K562 (cell line): Measurements from ENCODE around the gene CLCF1. TPM values are rescaled to one million over a fixed set of nuclear protein-coding genes. Genes with fewer than 3 reads are reported as not detected.

ENCODE experiments used
- CHCHD3 ChIP-seq: fragments of 250-450 bp; sonication (Bioruptor Pico); IDR thresholded peaks from 2 replicates; pipeline ENCODE4 v2.1.2; 2022; ENCODE audit warnings: mild to moderate bottlenecking
- EP300 ChIP-seq: IDR thresholded peaks from 2 replicates; pipeline ENCODE4 v1.6.1; 2012; ENCODE audit warnings: low read length, improper control_type of control experiment
- HDAC3 ChIP-seq: fragments of 450-650 bp; IDR thresholded peaks from 2 replicates; pipeline ENCODE4 v1.6.1; 2018; ENCODE audit warnings: borderline replicate concordance, mild to moderate bottlenecking, moderate library complexity; ENCODE audit not compliant: partially characterized antibody
- KAT8 ChIP-seq: fragments of 450-650 bp; IDR thresholded peaks from 2 replicates; pipeline ENCODE4 v1.6.1; 2016; ENCODE audit warnings: low read depth, mild to moderate bottlenecking
- MBD2 ChIP-seq: sonication (generic); IDR thresholded peaks from 2 replicates; pipeline ENCODE4 v1.6.1; 2016; ENCODE audit warnings: low read depth, borderline replicate concordance
- MYNN ChIP-seq, 2 experiments: sonication (generic); formaldehyde crosslinking in 1 of 2; IDR thresholded peaks; 2 replicates each; pipeline versions ENCODE4 v1.5.0 to v1.6.1; 2016 to 2020; ENCODE audit warnings: antibody characterized with exemption in 1 of 2, missing genetic modification reagents in 1 of 2
- NBN ChIP-seq: fragments of 450-650 bp; IDR thresholded peaks from 2 replicates; pipeline ENCODE4 v1.6.1; 2016; ENCODE audit warnings: low read depth, mild to moderate bottlenecking
- POLR2A ChIP-seq: fragments of 450-650 bp; conservative IDR thresholded peaks from 2 replicates; pipeline ENCODE4 v1.6.1; 2016
- PURB ChIP-seq: sonication (generic); formaldehyde crosslinking; IDR thresholded peaks from 2 replicates; pipeline ENCODE4 v1.9.0; 2021; ENCODE audit warnings: low read depth, mild to moderate bottlenecking, missing genetic modification reagents
- SMC3 ChIP-seq: conservative IDR thresholded peaks from 2 replicates; pipeline ENCODE4 v1.6.1; 2011; ENCODE audit warnings: low read depth, low read length, improper control_type of control experiment; ENCODE audit not compliant: insufficient read depth
- SREBF2 ChIP-seq: sonication (generic); formaldehyde crosslinking; IDR thresholded peaks from 2 replicates; pipeline ENCODE4 v1.4.0; 2020; ENCODE audit warnings: mild to moderate bottlenecking, missing genetic modification reagents
- SRSF3 ChIP-seq: fragments of 200-400 bp; formaldehyde crosslinking; IDR thresholded peaks from 2 replicates; pipeline ENCODE4 v1.6.1; 2016; ENCODE audit warnings: mild to moderate bottlenecking, low read length, moderate library complexity; ENCODE audit not compliant: insufficient read depth
- SRSF7 ChIP-seq: fragments of 200-400 bp; formaldehyde crosslinking; optimal IDR thresholded peaks from 2 replicates; pipeline ENCODE3; 2017; ENCODE audit warnings: mild to moderate bottlenecking, low read depth, low read length
- TCFL5 ChIP-seq: fragments of 250-450 bp; sonication (Bioruptor Pico); conservative IDR thresholded peaks from 2 replicates; pipeline ENCODE4 v1.6.1; 2021; ENCODE audit warnings: mild to moderate bottlenecking, moderate library complexity, matching md5 sums
- XRCC5 ChIP-seq: fragments of 200-400 bp; formaldehyde crosslinking; IDR thresholded peaks from 2 replicates; pipeline ENCODE4 v1.6.1; 2017; ENCODE audit warnings: low read depth, mild to moderate bottlenecking, low read length
- ZC3H8 ChIP-seq: fragments of 450-650 bp; IDR thresholded peaks from 2 replicates; pipeline ENCODE4 v1.6.1; 2017
- ZKSCAN8 ChIP-seq: fragments of 200-800 bp; sonication (Bioruptor generic); IDR thresholded peaks from 2 replicates; pipeline ENCODE4 v1.6.1; 2016; ENCODE audit warnings: missing genetic modification characterization, missing compliant biosample characterization
- ZNF3 ChIP-seq: fragments of 250-450 bp; sonication (Bioruptor Pico); IDR thresholded peaks from 2 replicates; pipeline ENCODE4 v1.5.0; 2021; ENCODE audit warnings: mild to moderate bottlenecking, moderate library complexity
- polyA plus RNA-seq, 8 experiments: library from polyadenylated mRNA; depleted of rRNA in 4 of 8; stranded (reverse) in 5 of 8; unstranded in 3 of 8; fragments of >200 nt; fragmentation: Nextera tagmentation in 2 of 8; fragmentation: Illumina TruSeq in 1 of 8; extraction: Ambion mirVana in 2 of 8; extraction: Trizol in 1 of 8; gene quantifications; 2 replicates each; pipeline versions ENCODE4 v1.2.1 to v1.2.3, GENCODE V29; 2011 to 2014; ENCODE audit warnings: inconsistent platforms in 1 of 8, missing spikeins in 1 of 8
- total RNA-seq, 7 experiments: library from RNA; depleted of rRNA in 6 of 7; stranded (reverse); fragments of >200 nt in 6 of 7; fragmentation: Illumina TruSeq in 2 of 7; extraction: Trizol in 2 of 7; gene quantifications; 2 replicates each; pipeline versions ENCODE4 v1.2.1 to v1.2.3, GENCODE V29; 2011 to 2021; ENCODE audit warnings: low replicate concordance in 1 of 7
- TF ChIP-seq, protein P1 (sequence below): fragments of 450-650 bp; IDR thresholded peaks from 2 replicates; pipeline ENCODE4 v1.6.1; 2016; ENCODE audit warnings: borderline replicate concordance
- TF ChIP-seq, protein P2 (sequence below): IDR thresholded peaks from 2 replicates; pipeline ENCODE4 v1.6.1; 2012; ENCODE audit warnings: low read depth, low read length, improper control_type of control experiment, borderline replicate concordance
- TF ChIP-seq, protein P3 (sequence below): fragments of 250-450 bp; sonication (Bioruptor Pico); IDR thresholded peaks from 2 replicates; pipeline ENCODE4 v1.4.0; 2020; ENCODE audit warnings: mild to moderate bottlenecking, moderate library complexity, borderline replicate concordance

CLCF1 gene
- total and polyA plus RNA-seq, 9 of the 15 experiments (the other 6 are each of a cell fraction or from before 2014, with no cell fraction given), result 0.49 to 5.8 (median 3.0) TPM

DNA sequence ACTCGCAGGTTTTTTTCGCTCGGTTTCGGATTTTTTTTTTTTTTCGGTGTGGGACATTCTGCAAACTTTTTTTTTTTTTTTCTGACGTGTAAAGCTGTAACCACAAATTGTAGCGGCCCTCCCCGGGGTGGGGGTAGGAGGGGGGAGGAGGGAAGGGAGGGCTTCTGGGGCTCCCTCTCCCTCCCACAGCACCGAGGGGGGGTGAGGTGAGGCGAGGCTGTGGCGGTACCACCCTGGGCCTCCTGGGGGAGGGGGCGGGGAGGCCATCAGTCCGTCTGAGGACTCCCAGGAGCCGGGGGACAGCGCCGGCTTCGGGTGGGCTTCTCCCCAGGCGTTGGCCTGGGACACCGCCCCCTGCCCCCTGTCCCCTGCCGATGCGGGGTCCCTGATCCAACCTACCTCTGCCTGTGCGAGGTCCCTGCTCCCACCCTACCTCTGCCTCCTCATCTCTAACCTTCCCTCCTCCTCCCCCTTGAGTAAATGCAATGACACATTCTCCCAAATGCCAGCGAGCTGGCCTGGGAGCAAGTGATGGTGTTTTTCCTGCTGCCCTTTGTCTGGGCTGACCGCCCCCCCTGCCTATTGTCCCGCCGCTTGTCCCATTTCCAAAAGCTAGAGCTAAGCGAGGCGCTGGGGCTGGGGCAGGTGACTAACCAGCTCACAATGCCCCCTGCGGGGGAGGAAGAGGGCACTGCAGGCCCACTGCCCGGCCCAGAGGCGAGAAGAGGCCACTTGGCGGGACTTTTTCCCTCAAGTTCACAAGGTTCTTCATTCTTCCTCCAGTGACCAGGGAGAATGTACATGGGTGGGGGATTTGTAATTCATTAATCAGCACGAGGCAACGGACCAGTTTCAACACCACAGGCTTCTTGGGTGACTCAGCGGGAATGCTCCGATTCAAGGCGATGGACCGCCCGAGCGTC, 511 bp upstream of the CLCF1 start (continued):
- TF ChIP-seq SRSF3, result no peak
- no peak for TF ChIP-seq NBN
- no peak for TF ChIP-seq CHCHD3
- peak; percentile 24; the same call in 1 of the 2 replicates for TF ChIP-seq SMC3
- no peak for TF ChIP-seq ZNF3
- TF ChIP-seq, protein P1, sequence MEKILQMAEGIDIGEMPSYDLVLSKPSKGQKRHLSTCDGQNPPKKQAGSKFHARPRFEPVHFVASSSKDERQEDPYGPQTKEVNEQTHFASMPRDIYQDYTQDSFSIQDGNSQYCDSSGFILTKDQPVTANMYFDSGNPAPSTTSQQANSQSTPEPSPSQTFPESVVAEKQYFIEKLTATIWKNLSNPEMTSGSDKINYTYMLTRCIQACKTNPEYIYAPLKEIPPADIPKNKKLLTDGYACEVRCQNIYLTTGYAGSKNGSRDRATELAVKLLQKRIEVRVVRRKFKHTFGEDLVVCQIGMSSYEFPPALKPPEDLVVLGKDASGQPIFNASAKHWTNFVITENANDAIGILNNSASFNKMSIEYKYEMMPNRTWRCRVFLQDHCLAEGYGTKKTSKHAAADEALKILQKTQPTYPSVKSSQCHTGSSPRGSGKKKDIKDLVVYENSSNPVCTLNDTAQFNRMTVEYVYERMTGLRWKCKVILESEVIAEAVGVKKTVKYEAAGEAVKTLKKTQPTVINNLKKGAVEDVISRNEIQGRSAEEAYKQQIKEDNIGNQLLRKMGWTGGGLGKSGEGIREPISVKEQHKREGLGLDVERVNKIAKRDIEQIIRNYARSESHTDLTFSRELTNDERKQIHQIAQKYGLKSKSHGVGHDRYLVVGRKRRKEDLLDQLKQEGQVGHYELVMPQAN, result peak; percentile 39; the same call in 1 of the 2 replicates
- no peak for TF ChIP-seq TCFL5
- TF ChIP-seq XRCC5, result no peak
- TF ChIP-seq MBD2, result peak; percentile 21; the same call in 1 of the 2 replicates
- TF ChIP-seq MYNN (IDR thresholded peaks at IDR 0.05), result 0 out of 2 replicates have a peak, but pooled peaks have one; percentile 40
- TF ChIP-seq MYNN (CRISPR knock-in tag; IDR thresholded peaks at IDR 0.05), result no peak
- no peak; the same call in 1 of the 2 replicates for TF ChIP-seq ZKSCAN8 (CRISPR knock-in tag)
- TF ChIP-seq, protein P2, sequence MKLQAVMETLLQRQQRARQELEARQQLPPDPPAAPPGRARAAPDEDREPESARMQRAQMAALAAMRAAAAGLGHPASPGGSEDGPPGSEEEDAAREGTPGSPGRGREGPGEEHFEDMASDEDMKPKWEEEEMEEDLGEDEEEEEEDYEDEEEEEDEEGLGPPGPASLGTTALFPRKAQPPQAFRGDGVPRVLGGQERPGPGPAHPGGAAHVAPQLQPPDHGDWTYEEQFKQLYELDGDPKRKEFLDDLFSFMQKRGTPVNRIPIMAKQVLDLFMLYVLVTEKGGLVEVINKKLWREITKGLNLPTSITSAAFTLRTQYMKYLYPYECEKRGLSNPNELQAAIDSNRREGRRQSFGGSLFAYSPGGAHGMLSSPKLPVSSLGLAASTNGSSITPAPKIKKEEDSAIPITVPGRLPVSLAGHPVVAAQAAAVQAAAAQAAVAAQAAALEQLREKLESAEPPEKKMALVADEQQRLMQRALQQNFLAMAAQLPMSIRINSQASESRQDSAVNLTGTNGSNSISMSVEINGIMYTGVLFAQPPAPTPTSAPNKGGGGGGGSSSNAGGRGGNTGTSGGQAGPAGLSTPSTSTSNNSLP, result no peak
- no peak for TF ChIP-seq HDAC3
- TF ChIP-seq, protein P3, sequence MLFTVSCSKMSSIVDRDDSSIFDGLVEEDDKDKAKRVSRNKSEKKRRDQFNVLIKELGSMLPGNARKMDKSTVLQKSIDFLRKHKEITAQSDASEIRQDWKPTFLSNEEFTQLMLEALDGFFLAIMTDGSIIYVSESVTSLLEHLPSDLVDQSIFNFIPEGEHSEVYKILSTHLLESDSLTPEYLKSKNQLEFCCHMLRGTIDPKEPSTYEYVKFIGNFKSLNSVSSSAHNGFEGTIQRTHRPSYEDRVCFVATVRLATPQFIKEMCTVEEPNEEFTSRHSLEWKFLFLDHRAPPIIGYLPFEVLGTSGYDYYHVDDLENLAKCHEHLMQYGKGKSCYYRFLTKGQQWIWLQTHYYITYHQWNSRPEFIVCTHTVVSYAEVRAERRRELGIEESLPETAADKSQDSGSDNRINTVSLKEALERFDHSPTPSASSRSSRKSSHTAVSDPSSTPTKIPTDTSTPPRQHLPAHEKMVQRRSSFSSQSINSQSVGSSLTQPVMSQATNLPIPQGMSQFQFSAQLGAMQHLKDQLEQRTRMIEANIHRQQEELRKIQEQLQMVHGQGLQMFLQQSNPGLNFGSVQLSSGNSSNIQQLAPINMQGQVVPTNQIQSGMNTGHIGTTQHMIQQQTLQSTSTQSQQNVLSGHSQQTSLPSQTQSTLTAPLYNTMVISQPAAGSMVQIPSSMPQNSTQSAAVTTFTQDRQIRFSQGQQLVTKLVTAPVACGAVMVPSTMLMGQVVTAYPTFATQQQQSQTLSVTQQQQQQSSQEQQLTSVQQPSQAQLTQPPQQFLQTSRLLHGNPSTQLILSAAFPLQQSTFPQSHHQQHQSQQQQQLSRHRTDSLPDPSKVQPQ (CRISPR knock-in tag), result no peak
- no peak for TF ChIP-seq KAT8
- TF ChIP-seq ZC3H8, result no peak
- TF ChIP-seq PURB (CRISPR knock-in tag), result no peak
- no peak for TF ChIP-seq SRSF7
- no peak for TF ChIP-seq SREBF2
- TF ChIP-seq EP300, result no peak; the same call in 1 of the 2 replicates
- peak; percentile 70 for TF ChIP-seq POLR2A
